ENCODE data around the gene BCR.

The BCR gene

GRCh38 chr22:23243859-23244689 is 63.8 kb downstream of the BCR start:
- no peak for DNase-seq (ENCODE audit: low read depth, low spot score)

- DNase-seq (ENCODE audit: low read depth, low spot score): no peak
Observed at GRCh38 chr22:23244690-23245044, 64.4 kb downstream of the BCR start.

- DNase-seq (ENCODE audit: low read depth, low spot score): no peak
Observed at GRCh38 chr22:23245045-23245798, 64.9 kb downstream of the BCR start.

- DNase-seq (ENCODE audit: low read depth, low spot score): no peak
Observed at GRCh38 chr22:23245799-23246136, 65.5 kb downstream of the BCR start.

- DNase-seq (ENCODE audit: low read depth, low spot score): no peak
Observed at GRCh38 chr22:23246982-23247766, 66.9 kb downstream of the BCR start.

- no peak for DNase-seq (ENCODE audit: low read depth, low spot score)
Observed at GRCh38 chr22:23248583-23248982, 68.3 kb downstream of the BCR start.

GRCh38 chr22:23250056-23250784 is 69.9 kb downstream of the BCR start:
- no peak for DNase-seq (ENCODE audit: low read depth, low spot score)

GRCh38 chr22:23250785-23251363 is 70.6 kb downstream of the BCR start:
- no peak for DNase-seq (ENCODE audit: low read depth, low spot score)

GRCh38 chr22:23251445-23252093 is 71.3 kb downstream of the BCR start:
- DNase-seq (ENCODE audit: low read depth, low spot score): no peak

GRCh38 chr22:23253475-23254055 is 73.3 kb downstream of the BCR start:
- no peak for DNase-seq (ENCODE audit: low read depth, low spot score)

GRCh38 chr22:23255506-23256170 is 75.3 kb downstream of the BCR start:
- DNase-seq (ENCODE audit: low read depth, low spot score): no peak

GRCh38 chr22:23256171-23256932 is 76.0 kb downstream of the BCR start:
- DNase-seq (ENCODE audit: low read depth, low spot score): no peak

GRCh38 chr22:23256986-23257888 is 76.9 kb downstream of the BCR start:
- no peak for DNase-seq (ENCODE audit: low read depth, low spot score)

- DNase-seq (ENCODE audit: low read depth, low spot score): no peak
Observed at GRCh38 chr22:23257889-23258825, 77.8 kb downstream of the BCR start.

GRCh38 chr22:23258826-23259170 is 78.5 kb downstream of the BCR start:
- DNase-seq (ENCODE audit: low read depth, low spot score): no peak

GRCh38 chr22:23259916-23260644 is 79.8 kb downstream of the BCR start:
- DNase-seq (ENCODE audit: low read depth, low spot score): no peak
